HG02840 (cell line): ENCODE measurements around the gene SFXN1.

Source experiments
- ATAC-seq: cut with Tn5 transposase; IDR thresholded peaks from one replicate; pipeline ENCODE4 v1.9.1; 2021; ENCODE audit warnings: mild to moderate bottlenecking, moderate library complexity, moderate number of reproducible peaks; ENCODE audit not compliant: unreplicated experiment, low FRiP score

The SFXN1 gene

GRCh38 chr5:175567954-175568353 lies 89.6 kb downstream of the SFXN1 start:
- no peak for ATAC-seq

DNA sequence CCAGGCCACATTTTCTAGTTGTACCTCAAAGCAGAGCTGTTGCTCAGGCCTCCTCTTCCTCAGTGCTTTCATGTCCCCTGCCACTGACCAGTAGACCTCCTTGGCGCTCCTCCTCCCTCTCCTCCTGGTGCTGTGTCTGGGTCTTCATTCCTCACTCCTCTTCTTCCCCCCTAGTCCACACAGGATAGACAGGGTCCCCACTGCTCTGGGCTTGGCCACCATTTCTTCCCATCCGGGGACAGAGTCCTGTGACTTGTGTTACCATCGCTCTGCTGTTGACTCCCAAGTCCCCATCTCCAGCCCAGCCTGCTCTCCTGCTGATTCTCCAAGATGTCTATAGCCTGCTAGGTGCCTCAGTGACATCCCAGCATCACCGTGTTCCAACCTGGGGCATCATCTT lies 91.3 kb downstream of the SFXN1 start:
- no peak for ATAC-seq

DNA sequence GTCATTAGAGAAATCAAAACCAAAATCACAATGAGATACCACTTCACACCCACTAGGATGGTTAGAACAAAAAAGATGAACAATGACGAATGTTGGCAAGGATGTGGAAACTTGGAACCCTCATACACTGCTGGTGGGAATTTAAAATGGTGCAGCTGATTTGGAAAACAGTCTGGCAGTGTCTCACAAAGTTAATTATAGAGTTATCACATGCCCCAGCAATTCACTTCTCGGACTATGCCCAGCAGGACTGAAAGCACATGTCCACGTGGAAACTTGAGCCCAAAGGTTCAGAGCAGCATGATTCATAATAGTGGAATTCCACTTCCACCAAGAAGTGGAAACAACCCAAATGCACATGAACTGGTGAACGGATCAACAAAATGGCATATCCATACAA lies 94.5 kb downstream of the SFXN1 start:
- ATAC-seq = no peak

- no peak for ATAC-seq
Observed at GRCh38 chr5:175573493-175574269, 95.3 kb downstream of the SFXN1 start.

DNA sequence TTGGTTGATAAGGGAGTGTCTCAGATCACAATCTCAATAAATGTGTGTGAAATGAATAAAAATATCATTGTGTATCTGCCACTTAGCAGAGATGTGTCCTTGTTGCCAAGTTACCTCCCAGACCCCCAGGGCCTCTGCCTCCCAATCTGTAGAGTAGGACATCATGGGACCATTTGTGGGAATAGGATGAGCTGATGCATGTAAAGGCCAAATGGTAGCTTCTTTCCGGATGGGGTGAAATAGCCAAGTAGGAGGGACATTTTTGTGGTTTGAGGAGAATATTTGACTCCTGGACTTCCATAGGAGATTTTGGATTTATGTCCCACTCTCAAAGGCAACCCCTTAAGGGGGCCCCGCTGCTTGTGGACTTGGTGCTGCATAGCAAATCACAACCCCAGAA lies 96.9 kb downstream of the SFXN1 start:
- ATAC-seq = no peak

DNA sequence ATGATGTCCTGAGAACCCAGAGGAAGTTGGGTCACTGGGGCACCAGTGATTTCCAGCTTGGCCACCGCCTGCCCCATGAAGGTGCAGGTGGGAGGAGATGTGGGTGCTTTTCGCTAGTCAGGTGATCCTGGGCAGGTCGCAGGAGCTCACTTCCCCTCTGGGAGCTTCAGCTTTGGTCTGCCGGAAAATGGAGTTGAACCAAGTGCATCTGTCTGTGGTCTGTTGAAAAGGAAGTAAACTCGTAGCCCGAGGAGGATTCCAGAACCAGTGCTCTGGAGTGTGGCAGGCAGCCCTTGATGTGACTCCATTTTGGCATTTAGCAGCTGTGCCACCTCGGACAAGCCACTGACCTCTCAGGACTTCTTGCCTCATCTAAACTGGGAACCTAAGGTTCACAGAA lies 97.7 kb downstream of the SFXN1 start:
- ATAC-seq = no peak

- ATAC-seq = no peak
Observed at GRCh38 chr5:175576591-175576990, 98.2 kb downstream of the SFXN1 start.
